HG02759 (cell line): Measurements from ENCODE around the gene SUCNR1.
"Not testable (repeated sequence)": the region's sequence is repeated elsewhere in the genome, so short reads cannot be mapped to it uniquely, and the experiment has no call there.

Experiments used
- ATAC-seq: cut with Tn5 transposase; IDR thresholded peaks from one replicate; pipeline ENCODE4 v1.9.1; 2021; ENCODE audit warnings: mild to moderate bottlenecking, moderate library complexity; ENCODE audit not compliant: unreplicated experiment

SUCNR1 gene

GRCh38 chr3:151873398-151873797, at the start of gene SUCNR1:
Gene SUCNR1, plus strand, starts transcription at chr3:151873643. Its CDS starts 6,250 bp downstream, at chr3:151879893.
- ATAC-seq = no peak

- no peak for ATAC-seq
Measured at GRCh38 chr3:151827816-151828215, 45.6 kb upstream of the SUCNR1 start.

- no peak for ATAC-seq
Measured at GRCh38 chr3:151835751-151836525, 37.5 kb upstream of the SUCNR1 start.

- no peak for ATAC-seq
Measured at GRCh38 chr3:151837057-151837456, 36.4 kb upstream of the SUCNR1 start.

GRCh38 chr3:151838574-151839312, 34.7 kb upstream of the SUCNR1 start:
- ATAC-seq = peak; percentile 84

GRCh38 chr3:151839313-151839631, 34.2 kb upstream of the SUCNR1 start:
- no peak for ATAC-seq

- ATAC-seq = no peak
Measured at GRCh38 chr3:151841801-151842200, 31.6 kb upstream of the SUCNR1 start.

- ATAC-seq = no peak
Measured at GRCh38 chr3:151843275-151843674, 30.2 kb upstream of the SUCNR1 start.

- no peak for ATAC-seq
Measured at GRCh38 chr3:151845306-151845905, 28.0 kb upstream of the SUCNR1 start.

- not testable (repeated sequence) for ATAC-seq
Measured at GRCh38 chr3:151850065-151850464, 23.4 kb upstream of the SUCNR1 start.

- no peak for ATAC-seq
Measured at GRCh38 chr3:151852074-151852811, 21.2 kb upstream of the SUCNR1 start.

GRCh38 chr3:151856118-151856517, 17.3 kb upstream of the SUCNR1 start:
- no peak for ATAC-seq

GRCh38 chr3:151856641-151857040, 16.8 kb upstream of the SUCNR1 start:
- no peak for ATAC-seq

- ATAC-seq = no peak
Measured at GRCh38 chr3:151859233-151859673, 14.2 kb upstream of the SUCNR1 start.

GRCh38 chr3:151859905-151860304, 13.5 kb upstream of the SUCNR1 start:
- ATAC-seq = no peak

- no peak for ATAC-seq
Measured at GRCh38 chr3:151863611-151864010, 9.8 kb upstream of the SUCNR1 start.

GRCh38 chr3:151864423-151865101, 8.9 kb upstream of the SUCNR1 start:
- ATAC-seq = no peak

GRCh38 chr3:151866711-151867410, 6.6 kb upstream of the SUCNR1 start:
- no peak for ATAC-seq

- ATAC-seq = no peak
Measured at GRCh38 chr3:151867666-151868065, 5.8 kb upstream of the SUCNR1 start.

GRCh38 chr3:151869181-151869580, 4.3 kb upstream of the SUCNR1 start:
- ATAC-seq = no peak
